Erythroblast (primary cell): ENCODE data around the gene NOVA2.
A peak's percentile ranks its signal among the peaks of the same experiment; 100 is the strongest.

ENCODE experiments used
- GATA1 ChIP-seq: IDR thresholded peaks from 2 replicates; pipeline ENCODE4 v1.6.1; 2011; ENCODE audit warnings: low read depth, mild to moderate bottlenecking, control low read depth, low read length, moderate library complexity
- POLR2A ChIP-seq: IDR thresholded peaks from 2 replicates; pipeline ENCODE4 v1.6.1; 2011; ENCODE audit warnings: mild to moderate bottlenecking, low read length

GRCh38 chr19:45886427-45887199, 87.1 kb downstream of the NOVA2 start:
- peak; percentile 62 for TF ChIP-seq POLR2A
- TF ChIP-seq GATA1 = no peak
